Dedifferentiated amniotic fluid mesenchymal stem cell (primary cell): Measurements from ENCODE around the gene FYTTD1.
"Not testable (repeated sequence)": the region's sequence is repeated elsewhere in the genome, so short reads cannot be mapped to it uniquely, and the experiment has no call there.

Source experiments
- DNase-seq: peaks from one replicate; pipeline ENCODE4 v3.0.0-alpha.2; 2016; ENCODE audit errors: extremely low spot score

Gene FYTTD1

DNA sequence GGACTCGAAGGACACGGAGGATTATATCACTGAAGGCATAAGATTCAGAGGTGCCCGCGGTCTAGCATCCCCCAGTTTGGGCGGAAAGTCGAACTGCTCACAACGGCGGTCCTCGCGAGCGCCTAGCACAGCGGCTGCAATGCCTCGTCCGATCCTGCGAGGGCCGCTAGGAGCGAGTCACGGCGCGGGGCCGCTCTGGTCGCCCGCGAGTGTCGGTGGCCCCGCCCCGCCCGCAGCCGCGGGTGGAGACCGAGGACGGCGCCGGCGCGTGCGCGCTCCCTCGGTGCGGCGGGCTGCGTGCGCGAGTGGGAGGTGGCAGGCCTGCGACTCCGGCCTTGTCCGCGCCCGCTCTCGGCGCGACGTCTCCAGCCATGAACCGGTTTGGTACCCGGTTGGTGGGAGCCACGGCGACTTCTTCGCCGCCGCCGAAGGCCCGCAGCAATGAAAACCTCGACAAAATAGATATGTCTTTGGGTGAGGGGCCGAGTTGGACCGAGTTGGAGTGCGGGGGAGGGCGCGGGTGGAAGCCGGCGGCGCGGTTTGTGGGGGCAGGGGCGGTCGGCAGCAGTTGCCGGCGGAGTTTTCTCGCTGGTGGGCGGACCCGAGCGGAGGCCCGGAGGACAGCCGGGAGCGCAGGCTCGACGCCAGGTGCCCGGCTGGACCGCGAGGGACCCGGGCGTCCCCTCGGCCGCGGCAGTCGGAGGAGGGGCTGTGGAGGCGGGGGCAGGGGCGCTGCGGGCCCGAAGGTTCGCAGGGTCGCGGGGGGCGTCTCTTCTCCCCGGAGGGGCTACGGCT, at the start of gene FYTTD1:
FYTTD1 (plus strand) TSS at position 283 of the 795 bp plus-strand sequence; CDS start at position 372, 89 bp downstream.
- DNase-seq = peak; percentile 85

DNA sequence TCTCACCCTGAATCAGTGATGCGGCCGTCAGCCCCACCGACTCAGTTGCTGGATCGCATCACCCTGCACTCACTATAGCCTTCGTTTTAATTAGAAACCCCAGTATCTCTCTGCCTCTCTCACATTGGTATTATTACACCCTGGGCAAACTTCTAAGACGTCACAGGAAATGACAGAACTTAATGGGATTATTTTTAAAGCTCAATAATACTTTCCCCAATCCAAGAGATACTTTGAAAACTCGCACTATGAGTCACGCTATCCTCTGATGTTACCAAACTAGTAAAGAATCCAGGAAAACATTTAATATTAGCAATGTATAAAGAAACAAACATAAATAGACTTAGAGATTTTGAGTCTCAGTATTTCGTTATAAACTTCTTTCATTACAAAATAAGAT, 49.6 kb upstream of the FYTTD1 start:
- no peak for DNase-seq

GRCh38 chr3:197701841-197702240, 47.8 kb upstream of the FYTTD1 start:
- DNase-seq = no peak

DNA sequence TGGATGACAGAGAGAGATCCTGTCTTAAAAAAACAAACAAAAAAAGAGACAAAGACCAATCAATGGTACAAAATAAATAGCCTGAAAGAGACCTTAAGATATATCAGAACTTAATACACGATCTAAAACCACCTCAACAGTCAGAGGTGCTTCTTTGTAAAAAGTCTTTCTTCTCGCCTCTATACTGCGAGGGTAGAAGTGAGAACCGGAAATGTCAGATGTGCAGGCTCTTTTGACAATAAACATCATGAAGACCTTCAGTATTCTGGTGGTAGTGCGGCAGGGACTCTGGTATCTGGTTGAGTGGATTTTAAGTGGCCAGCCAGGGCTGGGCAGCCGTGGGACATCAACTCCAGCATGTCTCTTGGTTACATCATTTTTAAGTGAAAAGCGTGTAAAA, 43.0 kb upstream of the FYTTD1 start:
- DNase-seq = no peak

- DNase-seq = no peak
Observed at GRCh38 chr3:197709135-197709534, 40.5 kb upstream of the FYTTD1 start.

GRCh38 chr3:197710965-197711364, 38.7 kb upstream of the FYTTD1 start:
- DNase-seq = not testable (repeated sequence)

- peak; percentile 98 for DNase-seq
Observed at GRCh38 chr3:197711973-197712707, 37.5 kb upstream of the FYTTD1 start.

DNA sequence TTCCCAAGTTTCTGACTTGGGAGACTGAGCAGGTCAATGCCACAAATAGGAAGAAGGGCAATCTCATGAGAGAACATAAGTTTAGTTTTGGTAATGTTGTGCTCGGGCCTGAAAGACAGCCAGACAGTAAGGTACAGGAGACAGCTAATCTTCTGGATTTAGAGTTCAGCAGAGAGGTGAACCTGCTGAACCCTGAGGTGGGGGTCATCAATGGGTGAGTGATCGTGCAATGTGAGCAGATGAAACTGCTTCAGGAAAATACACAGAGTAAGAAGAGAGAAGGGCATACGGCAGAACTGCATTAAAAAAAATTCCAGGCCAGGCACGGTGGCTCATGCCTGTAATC, 36.2 kb upstream of the FYTTD1 start:
- no peak for DNase-seq

GRCh38 chr3:197714251-197714650, 35.4 kb upstream of the FYTTD1 start:
- DNase-seq = no peak

DNA sequence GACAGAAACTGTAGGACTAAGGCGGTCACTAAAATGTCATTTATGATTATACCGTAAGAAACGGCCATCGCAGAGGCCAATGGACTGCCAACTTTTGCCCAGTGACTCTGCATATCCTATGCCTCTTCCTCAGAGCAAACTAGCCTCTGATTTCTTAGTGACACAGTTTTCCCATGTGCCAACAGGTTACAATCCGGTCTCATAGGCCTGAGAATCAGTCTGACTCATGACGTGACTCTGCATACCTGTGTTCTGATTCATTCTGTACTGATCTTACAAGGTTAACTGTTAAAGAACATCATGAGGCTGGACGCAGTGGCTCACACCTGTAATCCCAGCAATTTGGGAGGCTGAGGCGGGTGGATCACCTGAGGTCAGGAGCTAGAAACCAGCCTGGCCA, 30.8 kb upstream of the FYTTD1 start:
- no peak for DNase-seq

DNA sequence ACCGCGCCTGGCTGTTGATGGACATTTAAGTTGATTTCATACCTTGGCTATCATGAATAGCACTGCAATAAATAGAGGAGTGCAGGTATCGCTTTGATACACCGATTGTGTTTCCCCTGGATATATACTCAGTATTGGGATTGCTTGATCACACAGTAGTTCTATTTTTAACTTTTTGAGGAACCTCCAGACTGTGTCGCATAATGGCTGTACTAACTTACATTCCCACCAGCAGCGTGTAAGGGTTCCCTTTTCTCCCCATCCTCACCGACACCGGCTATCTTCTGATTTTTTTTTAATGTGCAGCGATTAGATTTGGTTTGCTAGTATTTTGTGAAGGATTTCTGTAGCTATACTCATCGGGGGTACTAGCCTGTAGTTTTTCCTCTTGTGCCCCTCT, 29.0 kb upstream of the FYTTD1 start:
- DNase-seq = no peak

- no peak for DNase-seq
Observed at GRCh38 chr3:197722734-197723133, 26.9 kb upstream of the FYTTD1 start.

DNA sequence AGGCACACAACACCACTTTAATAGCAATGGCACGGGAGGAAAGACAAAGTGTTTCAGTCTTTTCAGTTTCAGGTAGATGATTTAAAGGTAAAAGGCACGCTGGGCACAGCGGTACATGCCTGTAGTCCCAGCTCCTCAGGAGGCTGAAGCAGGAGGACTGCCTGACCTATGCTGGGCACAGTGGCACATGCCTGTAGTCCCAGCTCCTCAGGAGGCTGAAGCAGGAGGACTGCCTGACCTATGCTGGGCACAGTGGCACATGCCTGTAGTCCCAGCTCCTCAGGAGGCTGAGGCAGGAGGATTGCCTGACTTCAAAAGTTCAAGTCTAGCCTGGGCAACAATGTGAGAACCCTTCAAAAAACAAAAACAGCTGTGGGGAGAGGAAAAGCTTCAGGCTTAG, 21.8 kb upstream of the FYTTD1 start:
- DNase-seq = not testable (repeated sequence)

DNA sequence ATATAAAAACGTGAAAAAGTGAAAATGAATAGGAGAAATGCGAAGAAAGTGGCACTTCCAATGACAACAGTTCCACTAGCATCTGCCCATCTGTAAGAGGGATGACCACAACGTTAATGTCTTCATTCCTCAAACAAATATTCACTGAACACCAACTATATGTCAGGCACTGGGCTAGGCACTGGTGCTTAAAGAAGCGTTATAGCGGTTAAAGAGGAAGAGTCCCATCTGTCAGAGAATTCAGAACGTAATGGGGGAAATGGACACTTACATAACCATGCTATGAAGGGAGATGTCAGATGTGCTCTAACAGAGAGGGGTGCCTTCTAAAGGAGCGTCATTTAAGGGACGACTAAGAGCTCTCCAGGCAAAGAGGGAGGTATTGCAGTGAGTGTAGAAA, 21.2 kb upstream of the FYTTD1 start:
- no peak for DNase-seq

DNA sequence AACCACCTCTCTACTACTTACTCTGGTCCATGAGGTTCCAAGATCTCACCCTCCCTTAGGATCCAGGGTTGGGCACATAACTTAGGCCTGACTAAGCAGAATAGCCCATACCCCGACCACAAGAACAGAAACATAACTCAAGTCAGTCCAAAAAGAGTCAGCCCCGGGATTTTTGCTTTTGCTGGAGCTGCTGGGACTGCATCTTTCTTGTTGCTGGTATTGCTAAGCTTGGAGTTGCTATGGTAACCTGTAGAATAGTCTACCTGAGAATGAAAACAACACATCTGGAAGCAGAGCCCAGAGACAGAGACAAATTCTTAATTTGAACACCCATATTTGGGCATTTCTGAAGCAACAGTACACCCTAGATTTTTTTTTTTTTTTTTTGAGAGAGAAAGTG, 19.5 kb upstream of the FYTTD1 start:
- peak; percentile 58 for DNase-seq

GRCh38 chr3:197730770-197731169, 18.9 kb upstream of the FYTTD1 start:
- not testable (repeated sequence) for DNase-seq

DNA sequence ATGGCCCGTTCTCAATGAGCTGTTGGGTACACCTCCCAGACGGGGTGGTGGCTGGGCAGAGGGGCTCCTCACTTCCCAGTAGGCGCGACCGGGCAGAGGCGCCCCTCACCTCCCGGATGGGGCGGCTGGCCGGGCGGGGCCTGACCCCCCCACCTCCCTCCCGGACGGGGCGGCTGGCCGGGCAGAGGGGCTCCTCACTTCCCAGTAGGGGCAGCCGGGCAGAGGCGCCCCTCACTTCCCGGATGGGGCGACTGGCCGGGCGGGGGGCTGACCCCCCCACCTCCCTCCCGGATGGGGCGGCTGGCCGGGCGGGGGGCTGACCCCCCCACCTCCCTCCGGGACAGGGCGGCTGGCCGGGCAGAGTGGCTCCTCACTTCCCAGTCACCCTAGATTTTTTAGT, 18.2 kb upstream of the FYTTD1 start:
- not testable (repeated sequence) for DNase-seq

GRCh38 chr3:197733042-197733441, 16.6 kb upstream of the FYTTD1 start:
- no peak for DNase-seq

GRCh38 chr3:197734667-197735318, 14.9 kb upstream of the FYTTD1 start:
- DNase-seq = no peak

- DNase-seq = no peak
Observed at GRCh38 chr3:197736010-197736490, 13.6 kb upstream of the FYTTD1 start.

DNA sequence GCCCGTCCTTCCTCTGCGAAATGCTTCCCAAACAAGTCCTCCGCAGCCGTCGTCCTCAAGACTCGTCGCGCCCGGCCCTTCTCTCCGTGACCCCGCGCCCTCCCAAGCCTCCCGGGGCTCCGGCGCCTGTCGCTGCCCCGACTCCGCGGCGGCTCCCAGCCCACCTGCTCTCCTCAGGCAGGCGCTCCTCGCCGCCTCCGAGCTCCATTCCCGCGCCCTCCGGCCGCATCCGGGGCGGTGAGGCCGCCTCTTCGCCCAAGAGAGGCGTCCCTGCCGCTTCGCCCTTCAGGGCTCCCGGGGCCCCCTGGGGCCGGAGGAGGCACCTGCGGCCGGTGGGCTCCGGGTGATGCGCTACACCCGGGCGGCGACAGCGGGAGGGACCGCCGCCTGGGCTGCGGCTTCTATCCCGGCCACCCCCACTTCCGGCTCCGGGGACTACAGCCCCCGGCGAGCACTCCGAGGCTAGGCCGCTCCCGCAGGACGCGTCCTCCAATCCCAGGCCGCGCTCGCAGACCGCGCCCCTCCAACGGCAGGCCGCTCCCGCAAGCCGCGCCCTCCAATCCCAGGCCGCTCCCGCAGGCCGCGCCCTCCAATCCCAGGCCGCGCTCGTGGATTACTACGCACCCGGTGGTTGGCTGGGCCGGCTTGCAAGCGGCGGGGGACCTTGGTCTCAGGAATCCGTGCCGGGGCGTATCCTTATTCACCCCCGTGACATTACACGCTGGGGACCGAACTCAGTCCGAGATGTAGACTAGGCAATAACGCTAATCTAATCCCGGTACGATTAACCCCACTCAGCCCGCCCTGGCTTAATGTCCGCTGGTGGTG, 13.0 kb upstream of the FYTTD1 start, which contains the start of gene RUBCN:
RUBCN (minus strand) TSS at position 414 of the 828 bp plus-strand sequence; CDS start at position 229, 185 bp downstream.
- DNase-seq = peak; percentile 95

DNA sequence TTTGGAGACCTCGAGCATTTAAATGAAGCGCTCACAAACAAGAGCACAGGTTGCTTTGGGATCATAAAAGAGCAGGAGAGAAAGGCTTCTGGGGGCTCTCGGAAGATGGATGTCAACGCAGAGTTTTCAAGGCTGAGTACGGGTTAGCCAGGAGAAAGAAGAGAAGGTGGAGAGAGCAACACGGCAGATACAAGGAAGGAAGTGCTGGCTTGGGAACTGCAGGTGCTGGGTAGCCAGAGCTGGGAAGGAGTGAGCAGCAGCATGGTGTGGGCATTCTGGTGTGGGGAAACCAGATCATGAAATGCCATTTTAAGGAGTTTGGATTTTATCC, 12.4 kb upstream of the FYTTD1 start:
- DNase-seq = no peak
